Glomerular visceral epithelial cell (primary cell): ENCODE measurements around the gene NBPF1.
"Not testable (repeated sequence)": the region's sequence is repeated elsewhere in the genome, so short reads cannot be mapped to it uniquely, and the experiment has no call there.

Source experiments
- DNase-seq: peaks from one replicate; pipeline ENCODE4 v3.0.0-alpha.2; 2016; ENCODE audit errors: extremely low spot score

NBPF1 gene

GRCh38 chr1:16641159-16641975, 28.0 kb upstream of the NBPF1 start:
- not testable (repeated sequence) for DNase-seq

- not testable (repeated sequence) for DNase-seq
Observed at GRCh38 chr1:16639091-16640031, 26.0 kb upstream of the NBPF1 start.

- not testable (repeated sequence) for DNase-seq
Observed at GRCh38 chr1:16637941-16638778, 24.8 kb upstream of the NBPF1 start.

GRCh38 chr1:16636551-16637195, 23.3 kb upstream of the NBPF1 start:
- DNase-seq = not testable (repeated sequence)

- not testable (repeated sequence) for DNase-seq
Observed at GRCh38 chr1:16635959-16636358, 22.6 kb upstream of the NBPF1 start.

- DNase-seq = not testable (repeated sequence)
Observed at GRCh38 chr1:16633540-16634282, 20.3 kb upstream of the NBPF1 start.

- not testable (repeated sequence) for DNase-seq
Observed at GRCh38 chr1:16632044-16632850, 18.9 kb upstream of the NBPF1 start.

- DNase-seq = no peak
Observed at GRCh38 chr1:16631248-16632043, 18.1 kb upstream of the NBPF1 start.

GRCh38 chr1:16630661-16631247, 17.4 kb upstream of the NBPF1 start:
- no peak for DNase-seq

GRCh38 chr1:16629916-16630530, 16.7 kb upstream of the NBPF1 start:
- DNase-seq = not testable (repeated sequence)

- DNase-seq = no peak
Observed at GRCh38 chr1:16628361-16629111, 15.2 kb upstream of the NBPF1 start.

GRCh38 chr1:16626409-16626983, 13.1 kb upstream of the NBPF1 start:
- DNase-seq = not testable (repeated sequence)

GRCh38 chr1:16625497-16626408, 12.4 kb upstream of the NBPF1 start:
- no peak for DNase-seq

GRCh38 chr1:16623812-16624719, 10.7 kb upstream of the NBPF1 start:
- peak; percentile 72 for DNase-seq

- peak; percentile 89 for DNase-seq
Observed at GRCh38 chr1:16623337-16623736, 10.0 kb upstream of the NBPF1 start.
